Measurements from ENCODE around the gene HIP1R. TPM values are rescaled to one million over a fixed set of nuclear protein-coding genes. Genes with fewer than 3 reads are reported as not detected.

The HIP1R gene
- total and polyA plus RNA-seq, 10 of the 15 experiments (the other 5 are each of a cell fraction or from before 2014, with no cell fraction given) = 0.18 to 27.7 (median 11.7) TPM

DNA sequence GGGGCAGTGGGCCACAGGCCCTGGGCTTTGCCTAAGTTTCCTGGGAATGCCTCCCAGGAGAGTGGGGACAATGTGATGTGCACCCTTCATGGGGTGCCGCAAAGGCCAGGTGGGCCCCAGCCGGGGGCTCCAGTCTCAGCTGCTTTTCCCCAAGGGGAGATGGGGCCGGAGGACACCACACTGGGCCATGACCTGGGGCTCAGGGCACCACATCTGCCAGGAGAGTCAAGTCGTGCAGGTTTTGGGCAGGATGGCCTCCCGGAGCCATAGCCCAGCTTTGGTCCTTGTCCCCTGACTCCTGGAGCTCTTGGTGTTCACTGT is 12.2 kb downstream of the HIP1R start (continued):
- TF ChIP-seq, protein P1, sequence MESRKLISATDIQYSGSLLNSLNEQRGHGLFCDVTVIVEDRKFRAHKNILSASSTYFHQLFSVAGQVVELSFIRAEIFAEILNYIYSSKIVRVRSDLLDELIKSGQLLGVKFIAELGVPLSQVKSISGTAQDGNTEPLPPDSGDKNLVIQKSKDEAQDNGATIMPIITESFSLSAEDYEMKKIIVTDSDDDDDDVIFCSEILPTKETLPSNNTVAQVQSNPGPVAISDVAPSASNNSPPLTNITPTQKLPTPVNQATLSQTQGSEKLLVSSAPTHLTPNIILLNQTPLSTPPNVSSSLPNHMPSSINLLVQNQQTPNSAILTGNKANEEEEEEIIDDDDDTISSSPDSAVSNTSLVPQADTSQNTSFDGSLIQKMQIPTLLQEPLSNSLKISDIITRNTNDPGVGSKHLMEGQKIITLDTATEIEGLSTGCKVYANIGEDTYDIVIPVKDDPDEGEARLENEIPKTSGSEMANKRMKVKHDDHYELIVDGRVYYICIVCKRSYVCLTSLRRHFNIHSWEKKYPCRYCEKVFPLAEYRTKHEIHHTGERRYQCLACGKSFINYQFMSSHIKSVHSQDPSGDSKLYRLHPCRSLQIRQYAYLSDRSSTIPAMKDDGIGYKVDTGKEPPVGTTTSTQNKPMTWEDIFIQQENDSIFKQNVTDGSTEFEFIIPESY (IDR thresholded peaks at IDR 0.05) = no peak
- TF ChIP-seq EED (IDR thresholded peaks at IDR 0.05; ENCODE audit: low read depth) = no peak
- TF ChIP-seq, protein P2, sequence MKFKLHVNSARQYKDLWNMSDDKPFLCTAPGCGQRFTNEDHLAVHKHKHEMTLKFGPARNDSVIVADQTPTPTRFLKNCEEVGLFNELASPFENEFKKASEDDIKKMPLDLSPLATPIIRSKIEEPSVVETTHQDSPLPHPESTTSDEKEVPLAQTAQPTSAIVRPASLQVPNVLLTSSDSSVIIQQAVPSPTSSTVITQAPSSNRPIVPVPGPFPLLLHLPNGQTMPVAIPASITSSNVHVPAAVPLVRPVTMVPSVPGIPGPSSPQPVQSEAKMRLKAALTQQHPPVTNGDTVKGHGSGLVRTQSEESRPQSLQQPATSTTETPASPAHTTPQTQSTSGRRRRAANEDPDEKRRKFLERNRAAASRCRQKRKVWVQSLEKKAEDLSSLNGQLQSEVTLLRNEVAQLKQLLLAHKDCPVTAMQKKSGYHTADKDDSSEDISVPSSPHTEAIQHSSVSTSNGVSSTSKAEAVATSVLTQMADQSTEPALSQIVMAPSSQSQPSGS (IDR thresholded peaks at IDR 0.05; ENCODE audit: low read length) = no peak
- no peak for TF ChIP-seq BRCA1 (IDR thresholded peaks at IDR 0.05; ENCODE audit: low read depth, low read length)
- TF ChIP-seq YY1 (IDR thresholded peaks at IDR 0.05; ENCODE audit: low read depth, low read length) = no peak
- no peak for TF ChIP-seq ESRRA (IDR thresholded peaks at IDR 0.05; ENCODE audit: low read length)

DNA sequence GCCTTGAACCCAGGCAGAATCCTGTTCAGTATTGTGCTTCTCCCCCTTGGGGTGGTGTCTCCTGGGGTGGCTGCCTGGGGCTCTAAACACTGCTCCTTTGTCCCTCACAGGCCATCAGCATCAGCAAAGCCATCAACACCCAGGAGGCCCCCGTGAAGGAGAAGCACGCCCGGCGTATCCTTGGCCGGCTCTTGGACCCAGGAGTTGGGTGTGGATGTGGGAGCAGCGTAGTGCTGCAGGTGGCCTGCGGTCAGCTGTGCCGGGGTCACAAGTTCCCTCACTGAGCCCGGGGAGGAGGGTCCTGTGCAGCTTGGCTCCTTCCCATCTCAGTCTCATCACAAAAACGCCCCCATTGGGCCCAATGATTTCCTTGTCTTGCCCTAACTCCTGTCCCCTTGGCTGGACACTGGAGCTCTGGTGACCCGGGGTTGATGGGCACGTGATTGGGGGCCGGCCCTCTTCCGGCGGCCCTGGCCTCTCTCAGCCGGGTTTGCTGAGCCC is 12.7 kb downstream of the HIP1R start:
- ChIA-PET POLR2A (no interaction called here), CTCF (interaction anchor here (0.8 to 1.5 kb wide), 2 partner anchors 13 to 54 kb away, joined by 3 to 5 read pairs; no protein-coding TSS in a partner anchor), RAD21 (ENCODE audit: unreplicated experiment) (interaction anchor here (1.2 to 1.4 kb wide), 2 partner anchors 54 to 116 kb away, joined by 3 read pairs; no protein-coding TSS in a partner anchor), SMC1A (ENCODE audit: uncharacterized antibody, unreplicated experiment) (no interaction called here)
- DNase-seq (ENCODE audit: low read depth, low spot score) (no peak), ATAC-seq (no peak), FAIRE-seq (no peak)
- no peaks in the 10 kb centered on the region for H3K9me3 ChIP-seq (replicated peaks; ENCODE audit: control insufficient read depth, insufficient read depth, low read length)
- H2AFZ ChIP-seq (ENCODE audit: control insufficient read depth, low read depth, low read length) = no peak overlapping the region
- no peaks in the 10 kb centered on the region for H3K79me2 ChIP-seq (ENCODE audit: control insufficient read depth, insufficient read depth, low read length)
- H3K27ac ChIP-seq (ENCODE audit: control insufficient read depth, insufficient read depth) = no peak overlapping the region
- in situ Hi-C loops (cut with MboI) (no loop called here), intact Hi-C loops (cut with micrococcal nuclease; ENCODE audit: unreplicated experiment) (no loop called here)
- no peak overlapping the region for H3K4me2 ChIP-seq (ENCODE audit: control insufficient read depth, insufficient read depth)
- 68% methylated on average over 16 of the region's 16 CpGs for WGBS (ENCODE audit: insufficient coverage, insufficient replicate concordance, low lambda C conversion rate, missing lambda C conversion rate)
- H3K27me3 ChIP-seq (replicated peaks in 1 of 2; ENCODE audit: control insufficient read depth in 2 of 2, insufficient read depth in 2 of 2, low read length in 1 of 2) = no peaks in the 10 kb centered on the region
- peaks cover 0 to 2% of the 10 kb centered on the region in 2 experiments; a peak in 2 of 4 replicates for H3K36me3 ChIP-seq (ENCODE audit: control insufficient read depth in 2 of 2, insufficient read depth in 2 of 2, low read length in 1 of 2)
- no TSS peak for BruUV-seq (replicated peaks)
- no peaks in the 10 kb centered on the region for H4K20me1 ChIP-seq (ENCODE audit: control insufficient read depth, insufficient read depth)
- no peak overlapping the region for H3K9ac ChIP-seq (ENCODE audit: control insufficient read depth, insufficient read depth, low read length)
- H3K4me1 ChIP-seq (ENCODE audit: control insufficient read depth, insufficient read depth, low read length) = no peaks in the 10 kb centered on the region
- H3K4me3 ChIP-seq = no peak overlapping the region
- TF ChIP-seq BHLHE40 (IDR thresholded peaks at IDR 0.05; ENCODE audit: borderline replicate concordance in 1 of 2, low read depth in 2 of 2, low read length in 1 of 2) (no peak), E2F4 (IDR thresholded peaks at IDR 0.05; ENCODE audit: low read depth, low read length) (no peak), NFYA (IDR thresholded peaks at IDR 0.05; ENCODE audit: borderline replicate concordance, low read depth, low read length) (no peak), RELB (IDR thresholded peaks at IDR 0.05; ENCODE audit: low read depth) (no peak), TCF12 (IDR thresholded peaks at IDR 0.05; ENCODE audit: low read depth, low read length) (no peak), HDGF (IDR thresholded peaks at IDR 0.05) (no peak), FOXM1 (IDR thresholded peaks at IDR 0.05; ENCODE audit: low read depth, low read length) (no peak), TCF3 (IDR thresholded peaks at IDR 0.05; ENCODE audit: borderline replicate concordance, insufficient read depth, low read depth, low read length) (no peak)

All from GM12878 (cell line).